ENCODE results near the gene IPO4.
"Not testable (repeated sequence)": the region's sequence is repeated elsewhere in the genome, so short reads cannot be mapped to it uniquely, and the experiment has no call there.

Gene IPO4

GRCh38 chr14:24226473-24226872, 37.9 kb upstream of the IPO4 start:
- H3K4me3 ChIP-seq (ENCODE audit: low read length) = no peak overlapping the region
- TF ChIP-seq ZNF274 (IDR thresholded peaks at IDR 0.05; ENCODE audit: low read depth, low read length) = no peak

DNA sequence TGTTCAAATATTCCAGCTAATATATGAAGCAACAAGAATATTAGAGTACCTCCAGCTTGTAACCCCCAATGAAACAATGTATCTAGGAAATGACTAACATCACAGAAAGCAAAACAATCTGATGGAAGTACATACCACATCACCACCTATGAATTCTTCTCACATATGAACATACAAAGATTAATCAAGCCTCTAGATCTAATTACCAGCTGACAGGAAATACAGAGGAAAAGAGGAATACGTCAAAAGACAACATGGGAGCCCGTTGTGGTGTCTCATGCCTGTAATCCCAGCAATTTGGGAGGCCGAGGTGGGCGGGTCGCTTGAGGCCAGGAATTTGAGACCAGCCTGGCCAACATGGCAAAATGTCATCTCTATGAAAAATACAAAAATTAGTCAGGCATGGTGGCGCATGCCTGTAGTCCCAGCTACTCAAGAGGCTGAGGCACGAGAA, 36.0 kb upstream of the IPO4 start:
- no peak for TF ChIP-seq ZNF274 (IDR thresholded peaks at IDR 0.05; ENCODE audit: low read depth, low read length)
- no peak overlapping the region for H3K4me3 ChIP-seq (ENCODE audit: low read length)

- not testable (repeated sequence) for H3K4me3 ChIP-seq (ENCODE audit: low read length)
Measured at GRCh38 chr14:24222987-24223386, 34.4 kb upstream of the IPO4 start.

DNA sequence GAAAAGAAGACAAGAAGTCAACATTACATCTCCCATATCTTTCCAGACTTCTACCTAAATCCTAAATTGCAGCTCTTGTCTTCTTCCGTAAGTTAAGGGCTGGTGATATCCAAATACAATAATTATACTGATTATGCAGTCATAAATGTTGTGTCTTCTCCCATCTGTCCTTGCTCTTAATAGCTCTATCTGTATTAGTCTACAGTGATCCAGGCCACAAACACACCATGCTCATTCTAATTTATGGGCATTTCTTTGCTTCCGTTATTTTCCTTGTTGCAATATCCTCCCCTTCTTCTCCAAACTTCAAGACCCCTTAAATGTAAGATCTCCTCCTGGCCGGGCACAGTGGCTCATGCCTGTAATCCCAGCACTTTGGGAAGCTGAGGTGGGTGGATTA, 30.9 kb upstream of the IPO4 start:
- H3K4me3 ChIP-seq (ENCODE audit: low read length) = no peak overlapping the region
- TF ChIP-seq ZNF274 (IDR thresholded peaks at IDR 0.05; ENCODE audit: low read depth, low read length) = no peak

- H3K4me3 ChIP-seq (ENCODE audit: low read length) = no peak overlapping the region
- TF ChIP-seq ZNF274 (IDR thresholded peaks at IDR 0.05; ENCODE audit: low read depth, low read length) = no peak
Measured at GRCh38 chr14:24219080-24219479, 30.5 kb upstream of the IPO4 start.

- not testable (repeated sequence) for H3K4me3 ChIP-seq (ENCODE audit: low read length)
Measured at GRCh38 chr14:24216876-24217275, 28.3 kb upstream of the IPO4 start.

- TF ChIP-seq ZNF274 (IDR thresholded peaks at IDR 0.05; ENCODE audit: low read depth, low read length) = no peak
- peak overlapping the region; percentile 12; the same call in 1 of the 2 replicates for H3K4me3 ChIP-seq (ENCODE audit: low read length)
Measured at GRCh38 chr14:24216345-24216699, 27.7 kb upstream of the IPO4 start.

GRCh38 chr14:24215495-24216344, 27.1 kb upstream of the IPO4 start, which contains the start of gene MDP1:
MDP1 (minus strand) TSS chr14:24216066; CDS start chr14:24215955, 111 bp downstream.
- no peak for TF ChIP-seq ZNF274 (IDR thresholded peaks at IDR 0.05; ENCODE audit: low read depth, low read length)
- peak within 1 kb of the TSS; percentile 72 for H3K4me3 ChIP-seq (ENCODE audit: low read length)

- TF ChIP-seq ZNF274 (IDR thresholded peaks at IDR 0.05; ENCODE audit: low read depth, low read length) = no peak
- H3K4me3 ChIP-seq (ENCODE audit: low read length) = peak overlapping the region; percentile 80; the same call in 1 of the 2 replicates
Measured at GRCh38 chr14:24213866-24214662, 25.4 kb upstream of the IPO4 start.

GRCh38 chr14:24212924-24213865, 24.6 kb upstream of the IPO4 start, which contains the start of gene CHMP4A:
CHMP4A (minus strand) TSS chr14:24213488; CDS start chr14:24213439, 49 bp downstream.
- no peak for TF ChIP-seq ZNF274 (IDR thresholded peaks at IDR 0.05; ENCODE audit: low read depth, low read length)
- H3K4me3 ChIP-seq (ENCODE audit: low read length) = peak within 1 kb of the TSS; percentile 80

DNA sequence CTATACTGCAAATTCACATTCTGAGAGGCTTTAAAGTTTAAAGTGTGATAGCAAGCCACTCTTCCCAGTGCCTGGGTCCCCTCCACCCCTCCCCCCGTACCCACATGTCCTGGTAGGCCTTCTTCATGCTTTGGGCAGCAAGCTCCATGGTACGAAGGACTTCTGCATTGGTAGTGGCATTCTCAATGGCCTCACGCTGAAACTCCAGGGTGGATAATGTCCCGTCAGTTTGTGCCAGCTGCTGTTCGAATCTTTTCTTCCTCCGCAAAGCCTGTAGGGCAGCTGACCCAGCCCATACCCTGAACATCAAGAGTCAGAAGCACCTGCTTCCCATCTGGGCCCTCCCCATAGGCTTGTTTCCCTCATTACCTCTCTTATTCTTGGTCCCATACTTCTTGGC, 22.7 kb upstream of the IPO4 start:
- TF ChIP-seq ZNF274 (IDR thresholded peaks at IDR 0.05; ENCODE audit: low read depth, low read length) = no peak
- H3K4me3 ChIP-seq (ENCODE audit: low read length) = no peak overlapping the region

DNA sequence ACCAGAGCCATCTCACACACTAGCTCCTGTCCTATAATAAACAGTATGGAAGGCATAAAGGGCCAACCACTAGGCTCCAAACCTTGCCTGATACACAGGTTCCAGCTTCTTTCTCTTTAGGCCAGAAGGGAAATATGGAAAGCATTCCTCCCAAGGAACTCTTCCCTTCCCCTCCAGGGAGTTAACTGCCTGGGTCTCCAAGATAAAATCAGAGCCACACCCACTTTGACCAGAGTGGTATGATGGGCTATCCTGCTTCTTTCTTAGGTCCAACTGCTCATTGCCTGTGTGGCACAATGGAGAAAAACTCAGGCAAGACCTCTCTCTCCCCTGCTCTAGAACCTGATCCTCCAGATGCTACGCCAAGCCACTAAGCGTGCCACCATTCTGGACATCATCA, 19.0 kb upstream of the IPO4 start:
- no peak overlapping the region for H3K4me3 ChIP-seq (ENCODE audit: low read length)
- TF ChIP-seq ZNF274 (IDR thresholded peaks at IDR 0.05; ENCODE audit: low read depth, low read length) = no peak

DNA sequence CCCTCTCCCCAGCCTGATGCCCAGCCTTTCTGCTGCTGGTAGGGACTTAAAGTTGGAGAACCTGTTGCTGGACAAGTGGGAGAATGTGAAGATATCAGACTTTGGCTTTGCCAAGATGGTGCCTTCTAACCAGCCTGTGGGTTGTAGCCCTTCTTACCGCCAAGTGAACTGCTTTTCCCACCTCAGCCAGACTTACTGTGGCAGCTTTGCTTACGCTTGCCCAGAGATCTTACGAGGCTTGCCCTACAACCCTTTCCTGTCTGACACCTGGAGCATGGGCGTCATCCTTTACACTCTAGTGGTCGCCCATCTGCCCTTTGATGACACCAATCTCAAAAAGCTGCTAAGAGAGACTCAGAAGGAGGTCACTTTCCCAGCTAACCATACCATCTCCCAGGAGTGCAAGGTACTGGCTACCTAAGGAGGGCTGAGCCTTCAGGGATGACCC, 18.5 kb upstream of the IPO4 start:
- no peak for TF ChIP-seq ZNF274 (IDR thresholded peaks at IDR 0.05; ENCODE audit: low read depth, low read length)

More for the DNA sequence above, 18.5 kb upstream of the IPO4 start:
- H3K4me3 ChIP-seq (ENCODE audit: low read length) = no peak overlapping the region
